ENCODE data around the gene RCSD1.

The RCSD1 gene

DNA sequence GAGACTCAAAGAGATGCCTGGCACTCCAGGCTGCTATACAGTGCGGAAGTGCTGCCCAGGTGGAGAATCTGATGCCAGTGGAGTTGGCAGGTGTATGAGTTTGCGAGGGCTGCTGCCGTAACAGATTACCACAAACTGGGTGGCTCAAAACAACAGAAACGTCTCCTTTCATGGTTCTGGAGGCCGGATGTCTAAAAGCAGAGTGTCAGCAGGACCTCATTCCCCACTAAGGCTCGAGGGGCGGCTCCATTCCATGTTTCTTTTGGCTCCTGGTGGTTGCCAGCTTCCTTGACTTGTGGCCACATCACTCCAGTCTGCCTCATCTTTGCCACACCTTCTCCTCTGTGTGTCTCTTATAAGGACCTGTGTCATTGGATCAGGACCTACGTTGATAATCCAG is 10.0 kb downstream of the RCSD1 start:
- DNase-seq (ENCODE audit: low spot score) = no peak
- ChIA-PET POLR2A (ENCODE audit: low non-redundant PET) (no interaction called here), CTCF (no interaction called here)
- no peak for TF ChIP-seq CTCF (conservative IDR thresholded peaks at IDR 0.05; ENCODE audit: low read depth)
- no peak overlapping the region for H3K27ac ChIP-seq

DNA sequence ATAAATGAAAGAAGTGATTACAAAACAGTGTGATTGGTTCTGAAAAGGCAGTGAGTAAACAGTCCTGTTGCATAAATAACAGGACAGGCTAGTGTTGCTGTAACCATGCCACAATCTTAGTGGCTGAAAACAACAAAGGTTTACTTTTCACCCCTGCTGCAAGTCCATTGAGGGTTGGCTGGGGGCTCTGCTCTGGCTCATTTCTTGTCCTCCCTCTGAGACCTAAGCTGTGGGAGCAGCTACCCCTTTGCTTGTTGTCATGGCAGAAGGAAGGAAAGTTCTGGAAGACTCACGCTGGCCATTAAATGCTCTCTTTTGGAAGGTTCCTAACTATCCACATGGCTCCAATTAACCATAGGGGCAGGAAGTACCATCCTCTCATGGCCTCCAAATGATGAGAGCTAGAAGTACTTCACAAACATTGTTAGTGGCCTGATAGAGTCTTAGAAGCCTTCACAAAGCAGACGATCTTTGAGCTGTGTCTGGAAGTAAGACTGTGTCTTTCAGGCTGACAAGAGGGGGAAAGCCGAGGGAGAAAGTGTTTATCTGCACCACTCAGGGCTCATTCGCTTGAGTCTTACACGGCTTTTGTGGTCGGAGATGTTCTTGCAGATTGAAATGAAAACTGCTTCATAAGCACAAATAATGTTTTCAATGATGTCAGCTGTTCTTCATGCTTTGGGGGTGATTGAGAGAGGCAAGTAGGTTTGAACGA is 11.9 kb downstream of the RCSD1 start:
- H3K27ac ChIP-seq = no peak overlapping the region
- POLR2A ChIA-PET (ENCODE audit: low non-redundant PET) = no interaction called here
- no peak for TF ChIP-seq CTCF (conservative IDR thresholded peaks at IDR 0.05; ENCODE audit: low read depth)
- CTCF ChIA-PET = interaction anchor here (0.8 kb wide), 1 partner anchor 42 kb away, joined by 4 read pairs; no protein-coding TSS in a partner anchor
- no peak for DNase-seq (ENCODE audit: low spot score)

DNA sequence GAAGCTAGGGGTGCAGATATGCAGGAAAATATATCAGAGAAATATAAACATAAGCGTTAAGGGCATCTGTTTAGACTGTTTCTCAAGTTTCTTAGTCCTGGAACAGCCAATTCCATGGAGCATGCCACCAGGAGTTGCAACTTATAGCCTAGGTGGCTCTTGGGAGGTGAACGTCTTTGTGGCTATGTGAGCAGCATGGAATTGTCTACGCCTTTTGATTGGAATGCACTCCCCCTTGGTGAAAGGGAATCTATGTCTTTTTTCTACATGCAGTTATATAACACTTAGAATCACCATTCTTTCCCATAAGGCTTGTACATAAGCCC is 12.4 kb downstream of the RCSD1 start:
- DNase-seq (ENCODE audit: low spot score) = no peak
- ChIA-PET CTCF (interaction anchor here (0.8 kb wide), 1 partner anchor 42 kb away, joined by 4 read pairs; no protein-coding TSS in a partner anchor), POLR2A (ENCODE audit: low non-redundant PET) (no interaction called here)
- no peak for TF ChIP-seq CTCF (conservative IDR thresholded peaks at IDR 0.05; ENCODE audit: low read depth)
- no peak overlapping the region for H3K27ac ChIP-seq

GRCh38 chr1:167643441-167643840 is 13.4 kb downstream of the RCSD1 start:
- no peak for TF ChIP-seq CTCF (conservative IDR thresholded peaks at IDR 0.05; ENCODE audit: low read depth)
- ChIA-PET POLR2A (ENCODE audit: low non-redundant PET) (no interaction called here), CTCF (no interaction called here)
- DNase-seq (ENCODE audit: low spot score) = no peak
- H3K27ac ChIP-seq = no peak overlapping the region

- no peak overlapping the region for H3K27ac ChIP-seq
- ChIA-PET CTCF (interaction anchor here (1.1 kb wide), 1 partner anchor 43 kb away, joined by 7 read pairs; no protein-coding TSS in a partner anchor), POLR2A (ENCODE audit: low non-redundant PET) (no interaction called here)
Measured at GRCh38 chr1:167644551-167644950, 14.5 kb downstream of the RCSD1 start.

GRCh38 chr1:167645140-167645541 is 15.1 kb downstream of the RCSD1 start:
- no peak overlapping the region for H3K27ac ChIP-seq
- POLR2A ChIA-PET (ENCODE audit: low non-redundant PET) = no interaction called here
- CTCF ChIA-PET = interaction anchor here (1.1 kb wide), 1 partner anchor 43 kb away, joined by 7 read pairs; no protein-coding TSS in a partner anchor
- TF ChIP-seq CTCF (conservative IDR thresholded peaks at IDR 0.05; ENCODE audit: low read depth) = no peak
- no peak for DNase-seq (ENCODE audit: low spot score)

More at GRCh38 chr1:167644551-167644950, 14.5 kb downstream of the RCSD1 start:
- no peak for TF ChIP-seq CTCF (conservative IDR thresholded peaks at IDR 0.05; ENCODE audit: low read depth)
- DNase-seq (ENCODE audit: low spot score) = no peak
